Measurements from ENCODE around the gene PBLD.

PBLD gene

GRCh38 chr10:68233046-68233445, 99.7 kb downstream of the PBLD start:
- Histone ChIP-seq H3K9me3 (ENCODE audit: control insufficient read depth, low read length) (no peaks in the 10 kb centered on the region), H3K4ac (ENCODE audit: low read depth in 1 of 2, low read length in 2 of 2) (no peak overlapping the region), H3K23ac (ENCODE audit: low read length in 2 of 2) (no peak overlapping the region), H3K79me1 (replicated peaks; ENCODE audit: low read length, poor library complexity, severe bottlenecking) (no peaks in the 10 kb centered on the region), H2AK5ac (ENCODE audit: low read length, severe bottlenecking) (no peak overlapping the region), H4K91ac (ENCODE audit: low read length) (no peak overlapping the region), H4K8ac (ENCODE audit: low read length) (no peak overlapping the region), H2BK5ac (ENCODE audit: low read depth, low read length, poor library complexity, severe bottlenecking) (no peak overlapping the region), H3K4me1 (ENCODE audit: control insufficient read depth, insufficient read depth, low read depth, low read length) (peaks cover 3% of the 10 kb centered on the region), H2BK15ac (ENCODE audit: low read depth, poor library complexity, severe bottlenecking) (no peak overlapping the region), H2BK12ac (ENCODE audit: low read length in 2 of 2) (no peak overlapping the region), H3K14ac (ENCODE audit: low read length in 2 of 2) (no peak overlapping the region), H2BK120ac (ENCODE audit: low read depth, low read length) (no peak overlapping the region), H3K9ac (ENCODE audit: low read length) (no peak overlapping the region), H3K4me2 (ENCODE audit: low read length, poor library complexity, severe bottlenecking) (no peak overlapping the region), H3K27me3 (ENCODE audit: control insufficient read depth in 1 of 2, insufficient read depth in 1 of 2, low read length in 2 of 2) (peaks cover 6 to 23% of the 10 kb centered on the region in 2 experiments), H2AFZ (ENCODE audit: low read depth, low read length) (no peak overlapping the region), H3K27ac (ENCODE audit: low read length, poor library complexity, severe bottlenecking) (no peak overlapping the region), H3K18ac (ENCODE audit: low read depth in 1 of 2, low read length in 2 of 2) (no peak overlapping the region), H3K36me3 (ENCODE audit: control insufficient read depth in 1 of 2, insufficient read depth in 2 of 2, low read depth in 1 of 2, low read length in 2 of 2) (no peaks in the 10 kb centered on the region), H3K4me3 (ENCODE audit: insufficient read depth in 1 of 2, low read depth in 1 of 2, low read length in 2 of 2) (no peak overlapping the region)
- no peak for DNase-seq
- WGBS, result 83% methylated on average over 2 of the region's 3 CpGs

Data from mesenchymal stem cell (in vitro differentiated cells and primary cell).